Spleen (tissue), 11 donors: ENCODE data around the gene TBC1D22A. TPM values are rescaled to one million over a fixed set of nuclear protein-coding genes. Genes with fewer than 3 reads are reported as not detected.

Source experiments
- DNase-seq: peaks from one replicate; pipeline ENCODE4 v3.0.0-alpha.2; 2020
- H3K27ac ChIP-seq, 8 donors: fragments of 200-600 bp; sonication (generic) in 7 of 8; 1 replicate in 4 of 8; 2 replicates in 4 of 8; pipeline versions ENCODE4 v1.5.0 to v1.8.0; 2016 to 2021; ENCODE audit warnings: inconsistent platforms in 4 of 8, mild to moderate bottlenecking in 4 of 8, moderate library complexity in 1 of 8
- H3K27me3 ChIP-seq, 7 donors: fragments of 200-600 bp; sonication (generic) in 6 of 7; replicated peaks in 1 of 7; 1 replicate in 4 of 7; 2 replicates in 3 of 7; pipeline versions ENCODE4 v1.5.0 to v1.8.0; 2016 to 2021; ENCODE audit warnings: inconsistent platforms in 3 of 7, mild to moderate bottlenecking in 1 of 7
- H3K36me3 ChIP-seq, 6 donors: fragments of 200-600 bp; sonication (generic) in 5 of 6; 1 replicate in 4 of 6; 2 replicates in 2 of 6; pipeline versions ENCODE4 v1.5.0 to v1.8.0; 2016 to 2021; ENCODE audit warnings: inconsistent platforms in 2 of 6
- H3K4me1 ChIP-seq, 6 donors: fragments of 200-600 bp; sonication (generic) in 5 of 6; 1 replicate in 3 of 6; 2 replicates in 3 of 6; pipeline versions ENCODE4 v1.5.0 to v1.8.0; 2016 to 2021; ENCODE audit warnings: inconsistent platforms in 3 of 6
- H3K4me3 ChIP-seq, 8 donors: fragments of 200-600 bp; sonication (generic) in 7 of 8; 1 replicate in 4 of 8; 2 replicates in 4 of 8; pipeline versions ENCODE4 v1.5.0 to v1.8.0; 2016 to 2021; ENCODE audit warnings: inconsistent platforms in 4 of 8, mild to moderate bottlenecking in 4 of 8, moderate library complexity in 2 of 8
- H3K9me3 ChIP-seq, 8 donors: fragments of 200-600 bp; sonication (generic) in 7 of 8; 1 replicate in 4 of 8; 2 replicates in 4 of 8; pipeline versions ENCODE4 v1.5.0 to v1.8.0; 2016 to 2021; ENCODE audit warnings: inconsistent platforms in 4 of 8
- CTCF ChIP-seq, 11 experiments: fragments of 200-600 bp in 7 of 11; fragments of 450-650 bp in 4 of 11; sonication (generic) in 4 of 11; IDR thresholded peaks in 8 of 11; conservative IDR thresholded peaks in 3 of 11; 1 replicate in 7 of 11; 2 replicates in 4 of 11; pipeline versions ENCODE4 v1.4.0 to v1.8.0; 2016 to 2021; ENCODE audit warnings: antibody characterized with exemption in 11 of 11, inconsistent platforms in 4 of 11, mild to moderate bottlenecking in 1 of 11
- POLR2A ChIP-seq, 3 donors: fragments of 450-650 bp; IDR thresholded peaks; one replicate each; pipeline ENCODE4 v1.5.1; 2017; ENCODE audit warnings: antibody characterized with exemption in 3 of 3, mild to moderate bottlenecking in 1 of 3
- POLR2AphosphoS5 ChIP-seq, 3 donors: sonication (generic); formaldehyde crosslinking; IDR thresholded peaks; one replicate each; pipeline ENCODE4 v1.5.1; 2017; ENCODE audit warnings: antibody characterized with exemption in 3 of 3
- WGBS, 5 donors: extraction: QIAGEN DNeasy Blood & Tissue Kit in 3 of 5; methylation state at CpG; one replicate each; pipeline versions ENCODE4 v1.1.5 to v1.1.7; 2013 to 2018; 5-methylcytosine and 5-hydroxymethylcytosine counted together
- intact Hi-C: fragments of 100-400 bp; cut with DNase I; formaldehyde crosslinking; loops from one replicate; pipeline ENCODE4 v1.15.0; 2023; ENCODE audit warnings: low total_unique reads
- polyA plus RNA-seq, 3 donors: library from polyadenylated mRNA; stranded (reverse); fragments of 200-250 nt; gene quantifications; one replicate each; pipeline ENCODE4 v1.2.1, GENCODE V29; 2013
- total RNA-seq, 7 donors: library from RNA; depleted of rRNA in 3 of 7; stranded (reverse); fragments of >200 nt in 3 of 7; fragmentation: NEBNext Ultra II Directional in 4 of 7; extraction: Animal tissue kit (Norgen Biotek cat#: 25700) in 4 of 7; gene quantifications; one replicate each; pipeline versions ENCODE4 v1.1.0 to v1.2.1, GENCODE V29; 2016 to 2021
- donor health status: healthy with polysubstance abuse.
- donor health status: DM: no; HTN: no; CAD: no; lungs with moderate emphysema.
- donor health status: DM: no; HTN: no; CAD: no.
- donor health status: Bipolar disorder and iron deficiency.
- donor health status: healthy.
- donor health status: DM: no; HTN: no; CAD: no.
- donor health status: DM: yes; HTN: yes; CAD: no.

Gene TBC1D22A
- total and polyA plus RNA-seq, 10 donors: 17.2 to 66.9 (median 49.6) TPM

GRCh38 chr22:46984751-46985506 is 222.5 kb downstream of the TBC1D22A start:
- Histone ChIP-seq H3K9me3 (no peaks in the 10 kb centered on the region), H3K27me3 (no peaks in the 10 kb centered on the region), H3K4me1 (no peaks in the 10 kb centered on the region), H3K4me3 (no peak overlapping the region), H3K36me3 (peaks cover 0 to 58% (median 1%) of the 10 kb centered on the region in 6 donors), H3K27ac (no peak overlapping the region)
- no peak for DNase-seq
- intact Hi-C loops: no loop called here
- TF ChIP-seq CTCF (IDR thresholded peaks at IDR 0.05 in 8 of 11, conservative IDR thresholded peaks at IDR 0.05 in 3 of 11) (no peak), POLR2A (IDR thresholded peaks at IDR 0.05) (no peak), POLR2AphosphoS5 (IDR thresholded peaks at IDR 0.05) (no peak)
- 89 to 96% (median 90%) methylated on average over 16 of the region's 16 CpGs for WGBS, 5 donors

GRCh38 chr22:46985507-46985882 is 223.0 kb downstream of the TBC1D22A start:
- 91 to 98% (median 97%) methylated on average over 8 of the region's 8 CpGs for WGBS, 5 donors
- intact Hi-C loops: no loop called here
- Histone ChIP-seq H3K27ac (no peak overlapping the region), H3K4me3 (no peak overlapping the region), H3K27me3 (no peaks in the 10 kb centered on the region), H3K36me3 (peaks cover 0 to 59% (median 2%) of the 10 kb centered on the region in 6 donors), H3K9me3 (no peaks in the 10 kb centered on the region), H3K4me1 (no peaks in the 10 kb centered on the region)
- DNase-seq: no peak
- TF ChIP-seq POLR2AphosphoS5 (IDR thresholded peaks at IDR 0.05) (no peak), CTCF (IDR thresholded peaks at IDR 0.05 in 8 of 11, conservative IDR thresholded peaks at IDR 0.05 in 3 of 11) (no peak), POLR2A (IDR thresholded peaks at IDR 0.05) (no peak)

- no peak for TF ChIP-seq CTCF (IDR thresholded peaks at IDR 0.05 in 8 of 11, conservative IDR thresholded peaks at IDR 0.05 in 3 of 11)
- TF ChIP-seq POLR2AphosphoS5 (IDR thresholded peaks at IDR 0.05): no peak
- TF ChIP-seq POLR2A (IDR thresholded peaks at IDR 0.05): no peak
These were observed 224.3 kb downstream of the TBC1D22A start for GRCh38 chr22:46986788-46987187.

GRCh38 chr22:46990937-46991550 is 228.6 kb downstream of the TBC1D22A start:
- Histone ChIP-seq H3K4me1 (peaks cover 0 to 16% (median 5%) of the 10 kb centered on the region in 6 donors), H3K9me3 (no peaks in the 10 kb centered on the region), H3K4me3 (no peak overlapping the region), H3K27ac (no peak overlapping the region), H3K36me3 (peaks cover 0 to 85% (median 33%) of the 10 kb centered on the region in 6 donors), H3K27me3 (no peaks in the 10 kb centered on the region)
- 80 to 93% (median 86%) methylated on average over 12 of the region's 12 CpGs for WGBS, 5 donors
- TF ChIP-seq POLR2AphosphoS5 (IDR thresholded peaks at IDR 0.05) (no peak), POLR2A (IDR thresholded peaks at IDR 0.05) (no peak), CTCF (IDR thresholded peaks at IDR 0.05 in 8 of 11, conservative IDR thresholded peaks at IDR 0.05 in 3 of 11) (no peak)
- intact Hi-C loops: no loop called here
- no peak for DNase-seq

More at GRCh38 chr22:46986788-46987187, 224.3 kb downstream of the TBC1D22A start:
- no peak overlapping the region for H3K4me3 ChIP-seq
- no peak overlapping the region for H3K27ac ChIP-seq
- peaks cover 0 to 59% (median 13%) of the 10 kb centered on the region in 6 donors for H3K36me3 ChIP-seq
- no peaks in the 10 kb centered on the region for H3K9me3 ChIP-seq
- DNase-seq: no peak
- no peaks in the 10 kb centered on the region for H3K4me1 ChIP-seq
- no peaks in the 10 kb centered on the region for H3K27me3 ChIP-seq
- intact Hi-C loops: no loop called here
- WGBS, 5 donors: 97 to 100% (median 97%) methylated on average over 9 to 11 of the region's 11 CpGs
